Motor neuron (in vitro differentiated cells): Measurements from ENCODE around the gene ZNF775. TPM values are rescaled to one million over a fixed set of nuclear protein-coding genes. Genes with fewer than 3 reads are reported as not detected.

Source experiments
- ATAC-seq, 8 experiments: fragments of 200-7000 bp; cut with Tn5 transposase; replicated peaks in 6 of 8; 2 replicates each; pipeline ENCODE4 v1.8.0; 2021; ENCODE audit warnings: mild to moderate bottlenecking in 8 of 8, moderate library complexity in 8 of 8
- H3K27ac ChIP-seq, 2 donors: fragments of 250-450 bp; sonication (Bioruptor Pico); 2 replicates each; pipeline ENCODE4 v1.9.0; 2021; ENCODE audit warnings: antibody characterized with exemption in 2 of 2, mild to moderate bottlenecking in 2 of 2, moderate library complexity in 1 of 2
- H3K4me1 ChIP-seq, 2 donors: fragments of 250-450 bp; sonication (Bioruptor Pico); replicated peaks in 1 of 2; 2 replicates each; pipeline ENCODE4 v1.6.1; 2021; ENCODE audit warnings: antibody characterized with exemption in 2 of 2, mild to moderate bottlenecking in 2 of 2, moderate library complexity in 1 of 2
- H3K4me3 ChIP-seq, 5 donors: fragments of 250-450 bp; sonication (Bioruptor Pico); 2 replicates each; pipeline ENCODE4 v1.9.0; 2021; ENCODE audit warnings: antibody characterized with exemption in 5 of 5, mild to moderate bottlenecking in 5 of 5, moderate library complexity in 4 of 5
- WGBS, 10 experiments: fragments of 450-650 bp; shearing (Covaris generic); methylation state at CpG; one replicate each; pipeline ENCODE4 v1.0.0; 2022; 5-methylcytosine and 5-hydroxymethylcytosine counted together
- in situ Hi-C, 9 experiments: fragments of 400-800 bp; cut with MboI; loops; one replicate each; pipeline ENCODE4 v1.15.0; 2021; ENCODE audit warnings: low sequenced_read_pairs in 9 of 9, low pct_unique_long_range_greater_than_20kb in 2 of 9; ENCODE audit not compliant: unreplicated experiment in 9 of 9
- total RNA-seq, 8 experiments: library from RNA; unstranded; fragments of 300-600 nt; gene quantifications; 2 replicates each; pipeline versions ENCODE4 v1.2.3 to v1.2.4, GENCODE V29; 2022

Gene ZNF775
- total RNA-seq, 8 experiments from 2014 or later, result 1.6 to 12.5 (median 8.1) TPM

- in situ Hi-C loops, result no loop called here
- WGBS, 10 experiments, result 86 to 97% (median 91%) methylated on average over 4 to 9 of the region's 10 CpGs; no CpG with 5 or more reads in 2 of the 10 experiments
Measured at GRCh38 chr7:150365194-150365593, 13.9 kb upstream of the ZNF775 start.

GRCh38 chr7:150365673-150366398 is 13.3 kb upstream of the ZNF775 start:
- in situ Hi-C loops, result no loop called here
- 77 to 100% (median 90%) methylated on average over 1 to 5 of the region's 5 CpGs; no CpG with 5 or more reads in 1 of the 10 experiments for WGBS, 10 experiments
- Histone ChIP-seq H3K27ac (no peak overlapping the region), H3K4me1 (peaks cover 25 to 32% of the 10 kb centered on the region in 2 donors), H3K4me3 (no peak overlapping the region)
- no peak for ATAC-seq

More at GRCh38 chr7:150365194-150365593, 13.9 kb upstream of the ZNF775 start:
- no peak overlapping the region for H3K4me3 ChIP-seq
- H3K4me1 ChIP-seq, result peaks cover 19 to 26% of the 10 kb centered on the region in 2 donors
- no peak for ATAC-seq
- no peak overlapping the region for H3K27ac ChIP-seq

GRCh38 chr7:150367677-150368095 is 11.4 kb upstream of the ZNF775 start:
- Histone ChIP-seq H3K4me3 (peak overlapping the region; percentile 68 to 98 (median 74)), H3K27ac (peak overlapping the region; percentile 94 to 96), H3K4me1 (peaks cover 18 to 22% of the 10 kb centered on the region in 2 donors)
- in situ Hi-C loops, result no loop called here
- peak in 3 of 8 experiments; percentile 2 to 31 (median 3) for ATAC-seq
- 27 to 92% (median 67%) methylated on average over 2 to 8 of the region's 8 CpGs for WGBS, 10 experiments

GRCh38 chr7:150368096-150368883 is 10.8 kb upstream of the ZNF775 start, which contains the start of gene REPIN1:
TSS of gene REPIN1 (plus strand) at chr7:150368822. CDS start at chr7:150369712, 890 bp downstream.
- H3K27ac ChIP-seq, result peak within 1 kb of the TSS; percentile 94 to 96
- ATAC-seq, result peak; percentile 71 to 82 (median 78)
- H3K4me3 ChIP-seq, result peak within 1 kb of the TSS; percentile 68 to 98 (median 74)
- 1 to 40% (median 13%) methylated on average over 1 to 28 of the region's 85 CpGs; no CpG with 5 or more reads in 3 of the 10 experiments for WGBS, 10 experiments
- in situ Hi-C loops, result no loop called here
- H3K4me1 ChIP-seq, result peaks cover 21 to 25% of the 10 kb centered on the region in 2 donors

- peak overlapping the region; percentile 68 to 98 (median 74) for H3K4me3 ChIP-seq
- H3K27ac ChIP-seq, result peak overlapping the region; percentile 94 to 96
- in situ Hi-C loops, result no loop called here
- H3K4me1 ChIP-seq, result peaks cover 21 to 30% of the 10 kb centered on the region in 2 donors
- ATAC-seq, result peak; percentile 50 to 69 (median 64)
- WGBS, 10 experiments, result 0% methylated on average over 1 to 2 of the region's 58 CpGs; no CpG with 5 or more reads in 7 of the 10 experiments
Measured at GRCh38 chr7:150368884-150369747, 10.0 kb upstream of the ZNF775 start.

GRCh38 chr7:150369748-150370501 is 9.2 kb upstream of the ZNF775 start:
- 19 to 50% (median 40%) methylated on average over 2 to 8 of the region's 23 CpGs; no CpG with 5 or more reads in 3 of the 10 experiments for WGBS, 10 experiments
- ATAC-seq, result peak in 1 of 8 experiments; percentile 1

GRCh38 chr7:150370612-150371071 is 8.5 kb upstream of the ZNF775 start:
- peak overlapping the region in 4 of 5 donors; percentile 68 to 74 (median 72) for H3K4me3 ChIP-seq
- in situ Hi-C loops, result no loop called here
- H3K27ac ChIP-seq, result peak overlapping the region; percentile 94 to 96
- ATAC-seq, result no peak
- H3K4me1 ChIP-seq, result peaks cover 21 to 30% of the 10 kb centered on the region in 2 donors
- WGBS, 10 experiments, result 50 to 92% (median 82%) methylated on average over 1 to 3 of the region's 3 CpGs; no CpG with 5 or more reads in 2 of the 10 experiments

More at GRCh38 chr7:150369748-150370501, 9.2 kb upstream of the ZNF775 start:
- H3K4me1 ChIP-seq, result peaks cover 21 to 30% of the 10 kb centered on the region in 2 donors
- peak overlapping the region; percentile 68 to 98 (median 74) for H3K4me3 ChIP-seq
- H3K27ac ChIP-seq, result peak overlapping the region; percentile 94 to 96
- in situ Hi-C loops, result no loop called here

GRCh38 chr7:150371131-150371995 is 7.8 kb upstream of the ZNF775 start:
- Histone ChIP-seq H3K4me3 (no peak overlapping the region), H3K27ac (no peak overlapping the region), H3K4me1 (peaks cover 21 to 30% of the 10 kb centered on the region in 2 donors)
- ATAC-seq, result no peak
- in situ Hi-C loops, result no loop called here
- WGBS, 10 experiments, result 40 to 100% (median 85%) methylated on average over 1 to 6 of the region's 48 CpGs; no CpG with 5 or more reads in 4 of the 10 experiments

GRCh38 chr7:150371996-150372270 is 7.2 kb upstream of the ZNF775 start:
- Histone ChIP-seq H3K27ac (no peak overlapping the region), H3K4me3 (no peak overlapping the region), H3K4me1 (peaks cover 21 to 30% of the 10 kb centered on the region in 2 donors)
- WGBS, 10 experiments, result 100% methylated on average over 4 of the region's 30 CpGs; no CpG with 5 or more reads in 9 of the 10 experiments
- in situ Hi-C loops, result no loop called here
- no peak for ATAC-seq

GRCh38 chr7:150372271-150373048 is 6.7 kb upstream of the ZNF775 start:
- in situ Hi-C loops, result no loop called here
- no peak overlapping the region for H3K4me3 ChIP-seq
- WGBS, 10 experiments, result 97 to 100% (median 99%) methylated on average over 3 to 16 of the region's 79 CpGs; no CpG with 5 or more reads in 7 of the 10 experiments
- H3K4me1 ChIP-seq, result peaks cover 21 to 30% of the 10 kb centered on the region in 2 donors
- no peak overlapping the region for H3K27ac ChIP-seq
- ATAC-seq, result no peak
